Prostate gland (tissue), 2 donors: ENCODE measurements around the gene SHANK3. TPM values are rescaled to one million over a fixed set of nuclear protein-coding genes. Genes with fewer than 3 reads are reported as not detected.
A peak's percentile ranks its signal among the peaks of the same experiment; 100 is the strongest.

Experiments
- DNase-seq: peaks from one replicate; pipeline ENCODE4 v3.0.0-alpha.2; 2019; ENCODE audit warnings: low spot score
- H3K27ac ChIP-seq, 2 donors: fragments of 200-600 bp; sonication (generic); 2 replicates each; pipeline ENCODE4 v1.5.1; 2017 to 2019
- H3K27me3 ChIP-seq: fragments of 200-600 bp; sonication (generic); replicated peaks from 2 replicates; pipeline ENCODE4 v1.5.1; 2019; ENCODE audit not compliant: insufficient read depth
- H3K36me3 ChIP-seq, 2 donors: fragments of 200-600 bp; sonication (generic); 1 replicate in 1 of 2; 2 replicates in 1 of 2; pipeline versions ENCODE4 v1.5.1 to v1.8.1; 2017 to 2019
- H3K4me1 ChIP-seq: fragments of 200-600 bp; sonication (generic); replicated peaks from 2 replicates; pipeline ENCODE4 v1.5.1; 2019
- H3K4me3 ChIP-seq, 2 donors: fragments of 200-600 bp; sonication (generic); 2 replicates each; pipeline ENCODE4 v1.5.1; 2017 to 2019
- H3K9me3 ChIP-seq: fragments of 200-600 bp; sonication (generic); 2 replicates; pipeline ENCODE4 v1.5.1; 2017
- CTCF ChIP-seq, 4 experiments: fragments of 200-600 bp in 2 of 4; fragments of 450-650 bp in 2 of 4; sonication (generic) in 2 of 4; IDR thresholded peaks; 1 replicate in 3 of 4; 2 replicates in 1 of 4; pipeline ENCODE4 v1.5.1; 2016 to 2019; ENCODE audit warnings: antibody characterized with exemption in 4 of 4, mild to moderate bottlenecking in 2 of 4, moderate library complexity in 2 of 4
- POLR2A ChIP-seq: fragments of 450-650 bp; IDR thresholded peaks from one replicate; pipeline ENCODE4 v1.6.1; 2016; ENCODE audit warnings: antibody characterized with exemption, mild to moderate bottlenecking
- POLR2AphosphoS5 ChIP-seq: sonication (generic); formaldehyde crosslinking; IDR thresholded peaks from one replicate; pipeline ENCODE4 v1.6.1; 2017; ENCODE audit warnings: antibody characterized with exemption
- WGBS: methylation state at CpG from one replicate; pipeline ENCODE4 v1.1.5; 2018; 5-methylcytosine and 5-hydroxymethylcytosine counted together
- intact Hi-C: fragments of 100-400 bp; cut with DNase I; formaldehyde crosslinking; loops from one replicate; pipeline ENCODE4 v1.14.2; 2022
- total RNA-seq, 2 donors: library from RNA; depleted of rRNA; stranded (reverse); fragments of >200 nt; gene quantifications; one replicate each; pipeline ENCODE4 v1.1.0, GENCODE V29; 2016

Gene SHANK3
- 10 to 100 TPM in 1 of 2 donors, 1 to 10 TPM in 1; 9.1 to 18.3 TPM for total RNA-seq

- WGBS, result 61% methylated on average over 23 of the region's 23 CpGs
- H3K9me3 ChIP-seq, result no peaks in the 10 kb centered on the region
- no peaks in the 10 kb centered on the region for H3K36me3 ChIP-seq
- H3K4me3 ChIP-seq, result peak within 1 kb of the TSS; percentile 12 to 28
- TF ChIP-seq POLR2A (no peak), CTCF (IDR thresholded peaks at IDR 0.05) (no peak), POLR2AphosphoS5 (no peak)
- no peak within 1 kb of the TSS for H3K27ac ChIP-seq
- no peak for DNase-seq
- H3K4me1 ChIP-seq, result peaks cover 3% of the 10 kb centered on the region
- H3K27me3 ChIP-seq, result no peaks in the 10 kb centered on the region
- intact Hi-C loops, result no loop called here
These were observed at the start of gene SHANK3 for GRCh38 chr22:50672471-50673230. Gene SHANK3, plus strand, starts transcription at chr22:50672823.

GRCh38 chr22:50624347-50625130 is 48.1 kb upstream of the SHANK3 start:
- intact Hi-C loops, result loop anchor here (5.0 kb wide), 1 partner anchor 42 kb away; the partner anchor contains the start of gene CHKB
- TF ChIP-seq POLR2AphosphoS5, result no peak
- TF ChIP-seq POLR2A, result no peak
- TF ChIP-seq CTCF (IDR thresholded peaks at IDR 0.05), result no peak
- Histone ChIP-seq H3K27me3 (no peaks in the 10 kb centered on the region), H3K4me1 (peaks cover 6% of the 10 kb centered on the region), H3K27ac (no peak overlapping the region), H3K4me3 (no peak overlapping the region), H3K9me3 (no peaks in the 10 kb centered on the region), H3K36me3 (no peaks in the 10 kb centered on the region)
- WGBS, result 77% methylated on average over 16 of the region's 16 CpGs
- DNase-seq, result no peak

DNA sequence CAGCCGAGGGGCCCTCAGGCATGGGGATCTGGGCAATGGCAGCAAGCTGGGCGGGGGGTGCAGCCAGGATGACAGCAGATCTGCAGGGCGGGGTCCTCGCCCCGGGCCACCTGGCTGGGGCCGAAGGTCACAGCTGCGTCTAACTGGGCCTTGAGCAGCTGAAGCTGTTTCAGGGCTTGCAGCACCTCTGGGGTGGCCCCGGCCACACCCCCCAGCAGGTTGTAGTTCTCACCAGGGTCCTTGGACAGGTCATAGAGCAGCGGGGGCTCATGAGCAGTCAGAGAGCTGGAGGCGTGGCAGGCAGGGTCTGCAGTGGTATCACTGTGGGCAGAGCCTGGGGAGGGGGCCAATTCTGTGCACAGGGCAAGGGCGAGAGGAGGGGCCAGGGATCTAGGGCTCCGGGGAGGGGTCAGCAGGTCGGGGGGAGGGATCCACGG is 47.5 kb upstream of the SHANK3 start:
- H3K36me3 ChIP-seq, result no peaks in the 10 kb centered on the region
- 83% methylated on average over 14 of the region's 14 CpGs for WGBS
- H3K9me3 ChIP-seq, result no peaks in the 10 kb centered on the region
- no peak for TF ChIP-seq POLR2A
- TF ChIP-seq POLR2AphosphoS5, result no peak
- TF ChIP-seq CTCF (IDR thresholded peaks at IDR 0.05), result no peak
- DNase-seq, result no peak
- peaks cover 6% of the 10 kb centered on the region for H3K4me1 ChIP-seq
- intact Hi-C loops, result loop anchor here (5.0 kb wide), 1 partner anchor 43 kb away; the partner anchor contains the start of gene CHKB
- H3K4me3 ChIP-seq, result no peak overlapping the region
- no peak overlapping the region for H3K27ac ChIP-seq
- no peaks in the 10 kb centered on the region for H3K27me3 ChIP-seq

DNA sequence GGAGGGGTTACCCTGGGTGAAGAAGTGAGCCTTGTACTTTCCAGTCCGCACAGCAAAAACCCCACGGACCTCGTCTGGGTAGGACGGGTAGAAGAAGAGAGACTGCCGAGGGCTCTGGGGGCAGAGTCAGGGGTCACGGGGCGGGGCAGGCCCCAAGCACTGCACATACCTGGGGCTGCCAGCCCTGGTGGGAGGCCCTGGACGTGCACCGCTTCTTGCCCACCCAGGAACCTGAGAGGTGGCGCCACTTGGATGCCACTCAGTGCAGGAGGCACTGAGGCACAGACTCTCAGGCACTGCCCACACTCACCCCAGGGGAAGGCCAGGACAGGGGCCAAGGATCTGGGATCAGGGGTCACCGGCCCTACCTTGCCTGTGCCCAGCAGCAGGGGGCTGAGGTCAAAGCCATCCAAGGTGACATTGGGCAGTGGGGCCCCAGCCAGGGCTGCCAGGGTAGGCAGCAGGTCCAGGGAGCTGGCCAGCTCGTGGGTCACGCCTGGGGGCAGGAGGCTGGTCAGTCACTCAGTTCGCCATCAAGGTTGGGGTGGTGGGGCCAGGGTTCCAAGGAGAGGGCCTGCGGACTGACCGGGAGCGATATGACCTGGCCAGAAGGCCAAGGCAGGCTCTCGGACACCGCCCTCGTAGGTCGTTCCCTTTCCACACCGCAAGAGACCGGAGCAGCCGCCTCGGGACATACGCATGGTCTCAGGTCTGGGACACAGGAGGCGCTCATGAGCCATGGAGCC is 46.9 kb upstream of the SHANK3 start:
- Histone ChIP-seq H3K9me3 (no peaks in the 10 kb centered on the region), H3K27ac (no peak overlapping the region), H3K4me1 (peaks cover 6% of the 10 kb centered on the region), H3K36me3 (no peaks in the 10 kb centered on the region), H3K4me3 (no peak overlapping the region), H3K27me3 (no peaks in the 10 kb centered on the region)
- no peak for TF ChIP-seq CTCF (IDR thresholded peaks at IDR 0.05)
- no peak for TF ChIP-seq POLR2A
- no peak for TF ChIP-seq POLR2AphosphoS5
- WGBS, result 91% methylated on average over 26 of the region's 27 CpGs
- DNase-seq, result no peak
- intact Hi-C loops, result loop anchor here (5.0 kb wide), 1 partner anchor 43 kb away; the partner anchor contains the start of gene CHKB
